HFF-Myc (cell line): ENCODE results near the gene TTC7B.

Source experiments
- DNase-seq: peaks from one replicate; pipeline ENCODE4 v3.0.0-alpha.2; 2011; ENCODE audit warnings: low read depth; ENCODE audit errors: extremely low read depth
- H3K4me3 ChIP-seq: replicated peaks from 2 replicates; pipeline ENCODE4 v1.5.1; 2011; ENCODE audit warnings: low read depth, mild to moderate bottlenecking, control low read depth, low read length
- TF ChIP-seq, protein P1 (sequence below): IDR thresholded peaks from 2 replicates; pipeline ENCODE4 v1.5.1; 2012; ENCODE audit warnings: mild to moderate bottlenecking, low read depth, low read length, control low read depth; ENCODE audit errors: missing control alignments

TTC7B gene

GRCh38 chr14:90651271-90651804, 164.9 kb downstream of the TTC7B start:
- H3K4me3 ChIP-seq: no peak overlapping the region
- TF ChIP-seq, protein P1, sequence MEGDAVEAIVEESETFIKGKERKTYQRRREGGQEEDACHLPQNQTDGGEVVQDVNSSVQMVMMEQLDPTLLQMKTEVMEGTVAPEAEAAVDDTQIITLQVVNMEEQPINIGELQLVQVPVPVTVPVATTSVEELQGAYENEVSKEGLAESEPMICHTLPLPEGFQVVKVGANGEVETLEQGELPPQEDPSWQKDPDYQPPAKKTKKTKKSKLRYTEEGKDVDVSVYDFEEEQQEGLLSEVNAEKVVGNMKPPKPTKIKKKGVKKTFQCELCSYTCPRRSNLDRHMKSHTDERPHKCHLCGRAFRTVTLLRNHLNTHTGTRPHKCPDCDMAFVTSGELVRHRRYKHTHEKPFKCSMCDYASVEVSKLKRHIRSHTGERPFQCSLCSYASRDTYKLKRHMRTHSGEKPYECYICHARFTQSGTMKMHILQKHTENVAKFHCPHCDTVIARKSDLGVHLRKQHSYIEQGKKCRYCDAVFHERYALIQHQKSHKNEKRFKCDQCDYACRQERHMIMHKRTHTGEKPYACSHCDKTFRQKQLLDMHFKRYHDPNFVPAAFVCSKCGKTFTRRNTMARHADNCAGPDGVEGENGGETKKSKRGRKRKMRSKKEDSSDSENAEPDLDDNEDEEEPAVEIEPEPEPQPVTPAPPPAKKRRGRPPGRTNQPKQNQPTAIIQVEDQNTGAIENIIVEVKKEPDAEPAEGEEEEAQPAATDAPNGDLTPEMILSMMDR: no peak
- no peak for DNase-seq

- TF ChIP-seq, protein P1: no peak
- no peak for DNase-seq
Measured at GRCh38 chr14:90649557-90650135, 166.6 kb downstream of the TTC7B start.

DNA sequence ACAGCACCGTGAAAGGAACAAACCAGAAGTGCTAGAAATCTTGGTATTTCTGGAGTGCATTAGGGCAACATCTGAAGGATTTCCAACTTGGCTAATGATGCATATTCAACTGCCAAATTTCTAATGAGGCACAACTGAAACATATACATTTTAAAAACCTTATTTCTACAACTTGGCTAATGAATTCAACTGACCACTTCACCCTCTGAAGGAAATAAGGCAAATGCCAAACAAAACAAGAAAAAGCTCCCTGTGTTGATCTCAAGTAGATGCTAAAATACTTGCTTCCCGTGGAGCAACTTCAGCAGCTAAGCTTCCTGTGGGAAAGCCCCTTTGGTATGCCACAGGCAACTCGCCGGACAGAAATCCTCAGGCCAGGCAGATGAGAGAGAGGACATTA, 167.1 kb downstream of the TTC7B start:
- DNase-seq: no peak
- no peak overlapping the region for H3K4me3 ChIP-seq
- TF ChIP-seq, protein P1: no peak

More at GRCh38 chr14:90649557-90650135, 166.6 kb downstream of the TTC7B start:
- H3K4me3 ChIP-seq: no peak overlapping the region

DNA sequence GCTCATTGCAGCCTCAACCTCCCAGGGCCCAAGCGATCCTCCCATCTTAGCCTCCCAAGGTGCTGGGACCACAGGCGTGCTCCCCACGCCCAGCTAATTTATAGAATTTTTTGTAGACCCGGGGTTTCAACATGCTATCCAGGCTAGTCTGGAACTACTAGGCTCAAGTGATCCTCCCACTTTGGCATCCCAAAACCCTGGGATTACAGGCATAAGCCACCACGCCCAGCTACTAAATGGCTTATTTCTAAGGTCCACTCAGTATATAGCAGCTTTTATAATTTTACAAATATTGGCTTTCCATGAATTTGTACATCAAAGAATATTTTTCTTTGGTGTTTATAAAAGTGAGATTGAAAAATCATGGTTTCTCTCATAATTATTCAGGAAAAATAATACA, 167.8 kb downstream of the TTC7B start:
- H3K4me3 ChIP-seq: no peak overlapping the region
- no peak for DNase-seq
- TF ChIP-seq, protein P1: no peak

- TF ChIP-seq, protein P1: no peak
- H3K4me3 ChIP-seq: no peak overlapping the region
- no peak for DNase-seq
Measured at GRCh38 chr14:90647473-90648005, 168.7 kb downstream of the TTC7B start.

DNA sequence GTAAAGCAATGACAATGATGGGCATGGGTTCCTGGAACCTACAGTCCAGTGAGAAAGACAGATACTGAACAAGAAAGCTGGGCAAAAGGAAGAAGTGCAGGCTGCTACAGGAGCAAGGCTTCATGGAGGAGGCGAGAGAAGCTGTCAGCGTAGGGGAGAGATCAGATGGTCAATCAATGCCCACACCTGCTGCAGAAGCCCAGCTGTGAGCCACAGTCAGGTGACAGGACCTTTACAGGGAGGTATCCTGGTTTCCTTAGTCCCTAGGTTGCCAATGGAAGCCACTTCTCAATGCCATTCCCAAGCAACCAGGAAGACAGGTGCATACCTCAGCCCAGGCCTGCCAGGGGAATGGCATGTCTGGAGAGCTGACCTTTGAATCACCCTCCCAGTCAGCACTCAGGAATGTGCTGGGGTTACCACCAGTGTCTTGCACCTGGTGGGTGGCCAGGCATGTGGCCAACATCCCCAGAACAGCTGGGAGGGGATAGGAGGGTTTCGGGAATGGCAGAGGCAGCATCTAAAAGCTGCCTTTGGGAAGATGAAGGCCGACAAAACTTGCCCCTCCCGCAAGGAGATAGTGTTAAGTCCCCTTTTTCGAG, 170.3 kb downstream of the TTC7B start:
- no peak overlapping the region for H3K4me3 ChIP-seq
- no peak for DNase-seq
- TF ChIP-seq, protein P1: no peak
